ENCODE data around the gene KAT6B. TPM values are rescaled to one million over a fixed set of nuclear protein-coding genes. Genes with fewer than 3 reads are reported as not detected.

KAT6B gene
- total RNA-seq, 4 donors from 2014 or later = 45.6 to 48.9 (median 47.5) TPM

DNA sequence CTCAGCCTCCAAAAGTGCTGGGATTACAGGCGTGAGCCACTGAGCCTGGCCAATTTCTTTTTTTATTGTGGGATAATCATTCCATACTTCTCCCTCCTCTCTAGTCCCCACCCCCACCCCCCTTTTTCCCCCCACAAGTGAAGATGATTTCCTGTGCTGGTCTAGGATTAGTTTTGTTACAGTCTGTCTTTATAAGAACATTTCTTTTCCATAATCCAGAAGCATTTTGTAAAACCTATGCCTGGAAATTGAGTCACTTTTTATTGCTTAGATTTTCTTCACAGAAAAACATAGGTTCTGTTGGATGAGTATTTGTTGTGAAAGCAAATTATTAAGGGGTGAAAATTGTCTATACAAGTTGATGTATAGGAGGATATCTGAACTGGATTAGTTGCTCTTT is 98.9 kb downstream of the KAT6B start:
- TF ChIP-seq, protein P1, sequence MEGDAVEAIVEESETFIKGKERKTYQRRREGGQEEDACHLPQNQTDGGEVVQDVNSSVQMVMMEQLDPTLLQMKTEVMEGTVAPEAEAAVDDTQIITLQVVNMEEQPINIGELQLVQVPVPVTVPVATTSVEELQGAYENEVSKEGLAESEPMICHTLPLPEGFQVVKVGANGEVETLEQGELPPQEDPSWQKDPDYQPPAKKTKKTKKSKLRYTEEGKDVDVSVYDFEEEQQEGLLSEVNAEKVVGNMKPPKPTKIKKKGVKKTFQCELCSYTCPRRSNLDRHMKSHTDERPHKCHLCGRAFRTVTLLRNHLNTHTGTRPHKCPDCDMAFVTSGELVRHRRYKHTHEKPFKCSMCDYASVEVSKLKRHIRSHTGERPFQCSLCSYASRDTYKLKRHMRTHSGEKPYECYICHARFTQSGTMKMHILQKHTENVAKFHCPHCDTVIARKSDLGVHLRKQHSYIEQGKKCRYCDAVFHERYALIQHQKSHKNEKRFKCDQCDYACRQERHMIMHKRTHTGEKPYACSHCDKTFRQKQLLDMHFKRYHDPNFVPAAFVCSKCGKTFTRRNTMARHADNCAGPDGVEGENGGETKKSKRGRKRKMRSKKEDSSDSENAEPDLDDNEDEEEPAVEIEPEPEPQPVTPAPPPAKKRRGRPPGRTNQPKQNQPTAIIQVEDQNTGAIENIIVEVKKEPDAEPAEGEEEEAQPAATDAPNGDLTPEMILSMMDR (IDR thresholded peaks at IDR 0.05; ENCODE audit: low read depth) = no peak

DNA sequence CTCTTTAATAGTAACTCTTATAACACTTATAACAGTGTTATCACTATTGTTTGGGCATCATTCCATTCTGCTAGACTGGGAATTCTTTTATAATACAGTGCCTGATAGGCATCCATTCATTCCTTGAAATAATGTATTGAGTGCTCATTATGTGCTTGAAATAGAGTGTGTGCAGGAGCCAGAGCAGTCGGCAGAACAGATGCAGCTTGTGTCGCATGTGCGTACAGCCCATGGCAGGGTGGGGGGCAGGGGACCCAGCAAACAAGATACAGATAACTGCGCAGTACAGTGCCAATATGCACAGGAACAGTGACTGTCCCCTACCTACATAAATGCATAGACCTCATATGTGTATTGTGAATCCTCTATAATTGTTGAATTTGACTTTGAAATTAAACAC is 99.3 kb downstream of the KAT6B start:
- TF ChIP-seq, protein P1 (IDR thresholded peaks at IDR 0.05; ENCODE audit: low read depth) = no peak

DNA sequence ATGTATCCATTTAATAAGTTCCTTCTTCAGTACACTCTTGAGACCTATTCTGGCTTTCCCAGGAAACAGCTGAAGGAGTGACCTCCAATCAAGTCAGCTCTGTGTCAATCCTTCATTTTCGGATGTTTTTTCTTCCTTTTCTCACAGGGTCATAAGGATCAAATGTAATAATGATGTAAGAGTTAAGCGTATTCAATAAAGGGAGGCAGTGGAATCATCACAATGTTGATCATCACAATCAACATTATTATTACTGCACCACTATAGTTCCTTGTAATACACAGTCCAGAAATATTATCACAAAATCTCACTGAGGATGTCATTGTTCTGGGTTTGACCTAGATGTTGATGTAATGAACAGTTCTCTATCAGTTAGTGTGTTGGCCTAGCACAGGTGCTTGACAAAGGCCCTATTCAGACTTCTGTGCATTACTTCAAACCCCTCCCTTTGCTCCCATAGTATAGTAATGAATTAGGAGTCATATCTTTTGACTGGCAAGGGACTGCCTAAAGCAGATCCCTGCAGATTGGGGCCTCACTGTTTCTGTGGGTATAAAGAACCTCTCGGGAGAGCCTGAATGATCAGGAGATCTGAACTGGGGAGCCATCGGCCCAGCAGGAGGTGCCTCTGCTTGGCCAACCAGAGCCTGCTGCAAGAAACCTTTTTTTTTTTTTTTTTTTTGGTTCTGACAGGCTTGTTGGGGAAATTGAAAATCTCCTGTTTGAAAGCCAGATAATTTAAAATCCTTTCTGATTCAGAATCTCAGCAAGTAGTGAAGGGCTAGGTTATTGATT is 100.6 kb downstream of the KAT6B start:
- TF ChIP-seq, protein P1 (IDR thresholded peaks at IDR 0.05; ENCODE audit: low read depth) = no peak

DNA sequence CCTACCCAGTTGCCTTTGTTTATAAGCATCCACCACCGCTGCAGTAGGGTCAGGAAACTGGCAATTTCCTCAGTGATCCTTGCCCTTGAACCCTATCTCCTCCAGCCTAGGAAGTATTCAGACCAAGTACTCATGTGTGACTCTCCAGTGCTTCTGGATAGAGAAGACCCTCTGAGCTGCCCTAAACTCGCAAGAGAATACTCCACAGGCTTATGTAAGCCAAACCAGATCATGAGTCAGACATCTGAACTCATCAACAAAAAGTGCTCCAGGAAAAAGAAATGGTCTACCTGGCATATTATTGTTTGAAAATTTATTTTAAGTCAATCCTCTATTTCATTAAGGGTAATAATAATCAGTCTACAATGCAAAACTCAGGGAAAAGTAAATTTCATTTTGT is 101.3 kb downstream of the KAT6B start:
- TF ChIP-seq, protein P1 (IDR thresholded peaks at IDR 0.05; ENCODE audit: low read depth) = no peak

DNA sequence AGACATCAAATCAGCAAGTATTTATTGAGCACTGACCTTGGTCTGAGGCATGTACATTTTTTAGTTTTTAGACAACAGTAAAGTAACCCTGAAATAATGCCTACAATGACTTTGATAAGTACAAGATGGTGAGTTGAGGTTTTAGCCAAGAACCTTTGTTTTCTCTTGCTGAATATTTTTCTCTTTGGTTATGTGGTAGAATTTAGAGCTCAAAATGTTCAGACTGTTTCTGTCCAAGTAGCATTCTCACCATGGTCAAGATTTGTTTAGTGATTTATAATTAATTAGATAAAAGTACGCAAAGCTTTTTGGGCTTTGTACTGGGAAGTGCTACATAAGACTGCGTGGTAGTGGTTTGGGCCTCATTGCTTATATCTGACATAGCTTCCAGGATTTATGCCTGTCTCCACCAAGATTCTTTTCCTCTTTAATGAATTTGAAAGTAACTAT is 102.4 kb downstream of the KAT6B start:
- TF ChIP-seq, protein P1 (IDR thresholded peaks at IDR 0.05; ENCODE audit: low read depth) = no peak

DNA sequence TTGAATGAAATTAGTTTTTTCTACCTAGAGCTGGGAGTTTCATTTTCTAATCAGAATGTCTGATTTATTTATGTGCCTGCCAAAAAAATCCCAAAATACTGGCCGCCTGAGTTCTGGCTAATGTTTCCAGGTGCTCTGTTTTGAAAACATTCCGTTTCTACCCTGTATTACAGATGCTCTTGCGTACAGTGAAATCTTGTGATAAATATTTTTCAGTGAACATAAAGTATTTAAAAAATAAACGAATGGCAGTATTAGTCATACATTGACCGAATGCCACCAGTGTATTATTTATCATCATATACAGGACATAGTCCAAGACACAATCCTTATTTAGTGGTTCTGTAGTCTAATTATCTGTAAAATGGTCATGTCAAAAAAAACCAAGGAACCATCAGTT is 102.8 kb downstream of the KAT6B start:
- TF ChIP-seq, protein P1 (IDR thresholded peaks at IDR 0.05; ENCODE audit: low read depth) = no peak

DNA sequence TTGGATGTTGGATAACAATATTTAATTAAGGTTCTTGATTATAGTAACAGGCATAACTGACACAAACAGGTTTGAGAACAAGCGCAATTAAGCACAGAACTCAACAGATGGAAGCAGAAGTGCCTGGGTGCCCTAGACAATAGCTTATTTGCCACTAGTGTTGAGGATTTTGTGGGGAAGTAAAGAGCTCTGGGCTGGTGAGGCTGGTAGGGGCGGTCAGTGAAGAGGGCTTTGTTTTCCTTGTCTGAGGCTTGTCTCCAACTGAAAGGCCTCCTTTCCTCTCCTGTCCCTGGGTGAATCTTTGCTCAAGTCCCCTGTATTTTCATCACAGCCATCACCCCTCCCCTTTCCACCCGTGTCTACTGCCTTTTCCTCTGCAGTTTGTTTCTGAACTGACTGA is 104.6 kb downstream of the KAT6B start:
- TF ChIP-seq, protein P1 (IDR thresholded peaks at IDR 0.05; ENCODE audit: low read depth) = no peak

Data from subcutaneous adipose tissue (tissue), 4 donors.